Lower leg skin (tissue), 3 donors: ENCODE results near the gene ANKK1.

Experiments used
- CTCF ChIP-seq, 3 donors: fragments of 450-650 bp; IDR thresholded peaks; one replicate each; pipeline ENCODE4 v1.5.1; 2016; ENCODE audit warnings: antibody characterized with exemption in 3 of 3, mild to moderate bottlenecking in 3 of 3, moderate library complexity in 2 of 3
- POLR2A ChIP-seq, 2 donors: fragments of 450-650 bp; IDR thresholded peaks; one replicate each; pipeline ENCODE4 v1.6.1; 2016 to 2017; ENCODE audit warnings: antibody characterized with exemption in 2 of 2, mild to moderate bottlenecking in 1 of 2, moderate library complexity in 1 of 2

GRCh38 chr11:113385749-113386148 lies 1.8 kb upstream of the ANKK1 start:
- TF ChIP-seq POLR2A (IDR thresholded peaks at IDR 0.05) (no peak), CTCF (IDR thresholded peaks at IDR 0.05) (no peak)
